ENCODE measurements around the gene TCP11L2.

TCP11L2 gene

DNA sequence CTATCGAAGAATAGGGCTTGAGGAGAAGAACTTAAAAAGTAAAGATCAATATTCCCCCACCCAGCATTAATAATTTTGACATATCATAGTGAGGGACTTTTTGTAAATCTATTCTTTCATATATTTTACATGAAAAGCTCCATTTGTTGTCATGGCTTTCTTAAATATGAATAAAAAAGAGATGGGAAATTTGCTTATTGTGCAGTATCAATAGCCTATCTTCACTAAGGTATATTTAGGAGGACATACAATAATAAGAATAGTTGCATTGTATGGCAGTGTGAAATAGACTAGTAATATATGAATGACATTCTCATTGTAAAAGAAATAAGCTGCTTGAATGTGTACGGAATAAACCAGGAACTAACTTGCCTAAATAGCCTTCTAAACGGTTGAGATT, 5.5 kb upstream of the TCP11L2 start:
- TF ChIP-seq, protein P1, sequence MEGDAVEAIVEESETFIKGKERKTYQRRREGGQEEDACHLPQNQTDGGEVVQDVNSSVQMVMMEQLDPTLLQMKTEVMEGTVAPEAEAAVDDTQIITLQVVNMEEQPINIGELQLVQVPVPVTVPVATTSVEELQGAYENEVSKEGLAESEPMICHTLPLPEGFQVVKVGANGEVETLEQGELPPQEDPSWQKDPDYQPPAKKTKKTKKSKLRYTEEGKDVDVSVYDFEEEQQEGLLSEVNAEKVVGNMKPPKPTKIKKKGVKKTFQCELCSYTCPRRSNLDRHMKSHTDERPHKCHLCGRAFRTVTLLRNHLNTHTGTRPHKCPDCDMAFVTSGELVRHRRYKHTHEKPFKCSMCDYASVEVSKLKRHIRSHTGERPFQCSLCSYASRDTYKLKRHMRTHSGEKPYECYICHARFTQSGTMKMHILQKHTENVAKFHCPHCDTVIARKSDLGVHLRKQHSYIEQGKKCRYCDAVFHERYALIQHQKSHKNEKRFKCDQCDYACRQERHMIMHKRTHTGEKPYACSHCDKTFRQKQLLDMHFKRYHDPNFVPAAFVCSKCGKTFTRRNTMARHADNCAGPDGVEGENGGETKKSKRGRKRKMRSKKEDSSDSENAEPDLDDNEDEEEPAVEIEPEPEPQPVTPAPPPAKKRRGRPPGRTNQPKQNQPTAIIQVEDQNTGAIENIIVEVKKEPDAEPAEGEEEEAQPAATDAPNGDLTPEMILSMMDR (IDR thresholded peaks at IDR 0.05; ENCODE audit: extremely low read depth, insufficient read depth, missing control alignments): no peak
- in situ Hi-C loops (cut with MboI; ENCODE audit: low pct_unique_long_range_greater_than_20kb, low sequenced_read_pairs, unreplicated experiment): no loop called here
- no peak for DNase-seq (ENCODE audit: low spot score)

DNA sequence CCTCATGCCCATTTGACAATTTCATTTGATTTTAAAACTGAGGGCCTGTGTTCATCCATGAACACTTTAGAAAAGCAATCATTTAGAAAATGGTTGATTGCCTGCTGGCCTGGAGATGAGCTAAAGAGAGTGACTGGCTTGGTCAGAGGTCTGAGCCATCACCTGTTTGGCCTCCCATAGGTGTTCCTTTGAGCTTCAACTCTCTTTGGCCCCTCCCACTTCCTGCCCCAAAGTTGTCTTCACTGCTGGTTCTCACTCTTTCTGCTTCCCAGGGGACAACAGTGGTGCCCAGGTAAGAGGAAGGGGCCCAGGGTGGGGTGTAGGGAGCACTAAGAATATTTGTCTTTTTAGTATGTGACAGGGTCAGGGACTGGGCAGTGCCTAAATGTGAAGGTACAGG, 4.9 kb upstream of the TCP11L2 start:
- TF ChIP-seq, protein P1 (IDR thresholded peaks at IDR 0.05; ENCODE audit: extremely low read depth, insufficient read depth, missing control alignments): no peak
- DNase-seq (ENCODE audit: low spot score): no peak
- in situ Hi-C loops (cut with MboI; ENCODE audit: low pct_unique_long_range_greater_than_20kb, low sequenced_read_pairs, unreplicated experiment): no loop called here

DNA sequence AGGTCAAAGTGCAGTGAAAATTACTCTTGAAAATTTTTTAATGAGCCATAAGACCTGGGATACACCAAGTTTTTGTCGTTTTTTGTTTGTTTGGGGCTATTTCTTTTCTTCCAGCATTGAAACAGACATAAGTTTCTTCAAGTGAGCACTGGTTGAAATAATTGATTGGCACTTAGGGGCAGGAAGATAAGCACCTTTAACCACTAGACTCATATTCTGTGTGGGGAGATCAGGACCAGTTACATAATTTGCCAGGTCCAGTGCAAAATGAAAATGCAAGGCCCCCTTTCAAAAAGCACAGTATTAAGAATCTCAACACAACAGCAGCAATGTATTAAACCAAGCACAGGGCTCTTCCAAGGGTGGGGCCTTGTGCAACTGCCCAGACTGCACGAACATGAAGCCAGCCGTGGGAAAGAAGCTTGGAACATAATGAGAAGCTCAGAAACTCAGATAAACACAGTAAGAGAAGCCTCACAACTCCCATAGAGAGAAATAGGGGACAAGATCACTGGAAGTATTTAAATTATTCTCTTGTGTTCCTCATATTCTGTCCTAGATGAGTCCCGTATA, 3.2 kb upstream of the TCP11L2 start:
- TF ChIP-seq, protein P1 (IDR thresholded peaks at IDR 0.05; ENCODE audit: extremely low read depth, insufficient read depth, missing control alignments): no peak
- in situ Hi-C loops (cut with MboI; ENCODE audit: low pct_unique_long_range_greater_than_20kb, low sequenced_read_pairs, unreplicated experiment): no loop called here
- DNase-seq (ENCODE audit: low spot score): no peak

DNA sequence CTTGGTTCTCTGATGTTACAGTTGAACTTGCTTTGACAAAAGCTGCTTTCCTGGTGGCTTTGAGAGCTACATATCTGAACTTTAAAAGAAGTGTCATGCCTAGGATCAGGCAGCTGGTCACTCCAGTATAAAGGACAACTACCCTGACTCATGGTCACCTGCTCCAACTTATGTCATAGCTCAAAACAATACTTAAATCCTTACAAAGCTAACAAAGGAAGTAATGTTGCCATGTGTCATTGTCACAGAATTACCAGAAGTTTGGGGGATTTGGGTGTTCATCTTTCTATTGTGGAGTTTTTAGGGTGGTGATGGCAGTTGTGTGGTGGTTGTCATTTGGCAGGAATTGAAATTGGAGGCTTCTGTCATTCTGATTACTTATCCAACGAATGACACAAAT, 1.8 kb upstream of the TCP11L2 start:
- TF ChIP-seq, protein P1 (IDR thresholded peaks at IDR 0.05; ENCODE audit: extremely low read depth, insufficient read depth, missing control alignments): no peak
- no peak for DNase-seq (ENCODE audit: low spot score)
- in situ Hi-C loops (cut with MboI; ENCODE audit: low pct_unique_long_range_greater_than_20kb, low sequenced_read_pairs, unreplicated experiment): no loop called here

DNA sequence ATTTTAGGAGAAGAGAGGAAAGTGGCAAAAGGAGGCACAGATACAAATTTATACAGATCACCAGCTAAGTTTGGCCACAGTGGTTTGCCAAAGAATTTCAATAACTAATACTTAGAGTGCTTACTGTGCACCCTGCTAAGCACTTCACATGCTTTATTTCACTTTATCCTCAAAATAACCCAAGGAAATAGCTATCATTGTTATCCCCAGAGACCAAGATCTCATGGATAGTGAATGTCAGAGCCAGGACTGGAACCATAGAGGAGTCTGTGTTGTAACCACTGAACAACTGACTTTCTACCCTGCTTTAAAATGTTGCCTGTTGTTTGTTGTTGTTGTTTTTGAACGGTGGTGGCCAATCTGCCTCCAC, 1.3 kb upstream of the TCP11L2 start:
- no peak for DNase-seq (ENCODE audit: low spot score)
- in situ Hi-C loops (cut with MboI; ENCODE audit: low pct_unique_long_range_greater_than_20kb, low sequenced_read_pairs, unreplicated experiment): no loop called here
- TF ChIP-seq, protein P1 (IDR thresholded peaks at IDR 0.05; ENCODE audit: extremely low read depth, insufficient read depth, missing control alignments): no peak

DNA sequence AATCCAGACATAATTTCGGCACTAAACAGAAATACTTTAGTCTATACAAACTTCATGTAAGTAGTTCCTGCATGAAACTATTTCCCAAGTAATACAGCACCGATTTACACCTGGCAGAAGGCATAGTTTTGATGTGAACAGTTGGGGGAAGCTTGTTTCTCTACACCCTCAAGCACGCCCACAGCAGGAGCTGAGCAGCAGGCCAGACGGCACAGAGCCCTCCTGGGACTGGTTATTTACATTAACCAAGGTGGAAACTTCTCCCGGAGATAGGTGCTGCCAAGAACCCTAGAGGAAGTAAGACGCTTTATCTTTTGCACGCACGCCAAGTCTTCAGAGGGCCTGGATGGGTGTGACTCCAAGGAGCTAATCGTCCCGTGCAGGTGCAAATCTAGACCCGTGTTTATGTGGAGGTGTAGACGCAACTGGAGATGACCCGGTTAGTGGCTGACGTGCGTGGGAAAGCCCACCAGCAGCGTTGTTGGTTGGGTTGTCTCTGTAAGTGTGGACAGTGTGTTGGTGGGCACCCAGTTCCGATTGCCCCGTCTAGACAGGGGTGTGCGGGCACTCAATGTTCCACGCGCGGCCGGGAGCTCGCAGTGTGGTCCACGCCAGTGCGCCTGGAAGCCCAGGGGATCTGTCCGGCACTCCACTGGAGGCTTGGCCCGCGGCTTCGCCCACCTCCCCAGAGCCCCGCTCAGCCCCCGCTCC, 767 bp upstream of the TCP11L2 start:
- in situ Hi-C loops (cut with MboI; ENCODE audit: low pct_unique_long_range_greater_than_20kb, low sequenced_read_pairs, unreplicated experiment): no loop called here
- TF ChIP-seq, protein P1 (IDR thresholded peaks at IDR 0.05; ENCODE audit: extremely low read depth, insufficient read depth, missing control alignments): no peak
- DNase-seq (ENCODE audit: low spot score): peak; percentile 42
